GM12872 (cell line): ENCODE results near the gene TMEM242.

ENCODE experiments used
- CTCF ChIP-seq: IDR thresholded peaks from 3 replicates; pipeline ENCODE4 v1.5.1; 2011; ENCODE audit warnings: low read depth, mild to moderate bottlenecking, low read length, moderate library complexity; ENCODE audit not compliant: insufficient read depth

The TMEM242 gene

DNA sequence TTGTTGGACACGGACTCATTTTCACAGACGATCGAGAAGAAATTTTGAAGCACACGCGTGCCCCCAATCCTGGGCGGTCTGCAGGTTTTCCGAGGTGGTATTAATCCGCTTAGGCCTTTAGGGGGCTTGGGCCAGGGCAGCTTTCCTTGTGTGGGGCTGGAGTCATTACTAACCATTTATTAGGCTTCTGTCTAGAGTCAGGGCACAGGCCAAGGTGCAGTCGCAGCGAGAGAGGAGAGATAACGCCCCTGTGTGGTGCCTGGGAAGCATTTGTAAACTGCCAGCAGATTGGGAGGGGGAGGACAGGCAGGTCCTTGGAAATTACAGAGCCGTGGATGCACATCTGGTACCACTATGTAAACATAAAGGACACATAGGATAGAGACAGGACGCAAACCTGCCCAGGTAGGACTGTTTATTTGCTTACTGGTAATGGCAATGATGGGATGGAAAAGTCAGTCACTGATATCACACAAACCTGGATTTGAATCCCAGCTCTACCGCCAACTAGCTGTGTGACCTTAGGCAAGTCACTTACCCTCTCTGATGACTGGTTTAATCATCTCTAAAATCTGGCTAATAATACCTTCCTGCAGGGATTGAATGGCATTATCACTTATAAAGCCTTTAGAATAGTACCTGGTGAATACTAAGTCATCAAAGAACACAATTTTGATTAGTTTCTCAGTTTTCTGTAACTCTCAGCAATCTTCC lies 76.4 kb downstream of the TMEM242 start:
- no peak for TF ChIP-seq CTCF

GRCh38 chr6:157246048-157246630 lies 77.2 kb downstream of the TMEM242 start:
- TF ChIP-seq CTCF = no peak

DNA sequence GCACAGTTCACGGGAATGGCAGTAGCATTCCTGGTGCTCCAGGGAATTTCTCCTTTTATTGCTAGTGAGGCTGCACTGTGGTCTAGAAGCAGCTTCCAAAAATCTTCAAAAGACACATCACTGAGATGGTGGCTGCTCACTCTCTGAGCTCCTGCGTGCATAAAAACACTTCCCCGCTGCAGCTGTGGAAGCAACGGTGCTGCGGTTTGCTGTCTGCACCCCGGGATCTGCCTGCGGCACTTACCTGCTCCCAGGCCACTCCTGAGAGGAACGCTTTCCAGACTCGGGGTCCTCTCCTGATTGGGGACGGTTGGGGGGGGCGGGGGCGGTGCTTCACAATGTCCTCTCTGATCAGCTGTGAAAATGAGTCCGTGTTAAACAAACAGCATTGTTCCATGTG lies 77.9 kb downstream of the TMEM242 start:
- no peak for TF ChIP-seq CTCF

DNA sequence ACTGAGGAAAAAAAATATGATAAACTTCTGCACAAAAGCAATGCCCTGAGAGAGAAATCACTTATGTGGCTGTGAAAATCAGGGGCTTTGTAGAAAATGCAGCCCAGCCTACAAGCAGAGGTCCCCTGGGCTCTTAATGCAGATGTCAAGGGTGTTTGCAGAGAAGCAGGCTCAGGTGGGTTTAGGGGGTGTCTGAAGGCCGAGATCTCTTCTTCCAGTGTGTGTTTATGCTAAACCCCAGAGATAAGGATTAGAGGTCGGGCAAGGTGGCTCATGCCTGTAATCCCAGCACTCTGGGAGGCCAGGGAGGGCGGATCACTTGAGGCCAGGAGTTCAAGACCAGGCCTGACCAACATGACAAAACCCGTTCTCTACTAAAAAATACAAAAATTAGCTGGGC lies 78.5 kb downstream of the TMEM242 start:
- no peak for TF ChIP-seq CTCF

DNA sequence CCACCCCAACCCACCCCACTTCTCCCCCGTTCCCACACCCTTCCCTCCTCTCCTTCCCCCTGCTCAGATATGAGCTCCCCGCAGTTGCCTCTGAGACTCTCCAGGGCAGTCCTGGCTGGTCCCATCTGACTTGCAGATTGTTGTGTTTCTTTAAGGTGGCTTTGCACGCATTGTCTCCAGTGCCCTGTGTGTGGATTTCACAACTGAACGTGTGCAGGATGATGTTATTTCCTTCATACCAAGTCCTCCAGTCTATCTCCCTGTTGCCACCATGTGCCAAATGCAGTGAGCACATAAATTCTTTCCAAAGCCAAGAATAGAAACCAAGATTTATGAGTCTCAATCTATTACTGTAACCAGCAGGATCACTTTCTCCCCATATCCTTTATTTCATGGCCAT lies 79.1 kb downstream of the TMEM242 start:
- no peak for TF ChIP-seq CTCF

- no peak for TF ChIP-seq CTCF
Measured at GRCh38 chr6:157242791-157243190, 80.5 kb downstream of the TMEM242 start.

- no peak for TF ChIP-seq CTCF
Measured at GRCh38 chr6:157240960-157241311, 82.4 kb downstream of the TMEM242 start.
